IMR-90 (cell line): ENCODE measurements around the gene HAUS7. TPM values are rescaled to one million over a fixed set of nuclear protein-coding genes. Genes with fewer than 3 reads are reported as not detected.

ENCODE experiments used
- ATAC-seq: fragments of 200-7000 bp; cut with Tn5 transposase; 2 replicates; pipeline ENCODE4 v1.9.1; 2020; ENCODE audit warnings: low read depth, mild to moderate bottlenecking, moderate library complexity
- BruUV-seq: library from RNA; stranded (reverse); fragments of 400-500 nt; replicated peaks from 2 replicates; lab custom pipeline; 2021; lab: Mats Ljungman, UMichigan
- CTCF ChIA-PET: fragments of 300-600 bp; formaldehyde crosslinking; extraction: SDS; loops from one replicate; lab custom pipeline; 2021; ENCODE audit warnings: antibody characterized with exemption; lab: Yijun Ruan, JAX
- POLR2A ChIA-PET: fragments of 300-600 bp; sonication (Branson Sonifier 250); formaldehyde crosslinking; loops from one replicate; lab custom pipeline; 2022; ENCODE audit warnings: antibody characterized with exemption; ENCODE audit not compliant: unreplicated experiment; lab: Charles Lee
- DNase-seq: peaks from one replicate; pipeline ENCODE4 v3.0.0; 2013
- H2AFZ ChIP-seq: replicated peaks from 2 replicates; pipeline ENCODE3; 2013; ENCODE audit warnings: low read length, mild to moderate bottlenecking; ENCODE audit not compliant: poor library complexity
- H2AK5ac ChIP-seq: 2 replicates; pipeline ENCODE4 v1.6.1; 2013; ENCODE audit warnings: low read depth, low read length, inconsistent platforms
- H2AK9ac ChIP-seq: replicated peaks from 2 replicates; pipeline ENCODE3; 2013; ENCODE audit warnings: mild to moderate bottlenecking, low read depth, low read length, moderate library complexity; ENCODE audit not compliant: poor library complexity
- H2BK120ac ChIP-seq: 2 replicates; pipeline ENCODE4 v1.6.1; 2013; ENCODE audit warnings: low read depth, low read length, inconsistent platforms
- H2BK15ac ChIP-seq: 3 replicates; pipeline ENCODE4 v1.6.1; 2013; ENCODE audit warnings: low read depth, low read length, inconsistent platforms
- H2BK20ac ChIP-seq: 2 replicates; pipeline ENCODE4 v1.6.1; 2013; ENCODE audit warnings: low read depth, mild to moderate bottlenecking, inconsistent platforms, low read length, moderate library complexity
- H2BK5ac ChIP-seq: 2 replicates; pipeline ENCODE4 v1.6.1; 2013; ENCODE audit warnings: mild to moderate bottlenecking, low read depth, low read length, inconsistent platforms; ENCODE audit not compliant: poor library complexity, severe bottlenecking
- H3K14ac ChIP-seq: replicated peaks from 2 replicates; pipeline ENCODE4 v1.6.1; 2013; ENCODE audit warnings: low read depth, low read length, inconsistent platforms
- H3K18ac ChIP-seq: 2 replicates; pipeline ENCODE4 v1.6.1; 2013; ENCODE audit warnings: low read depth, low read length, control low read depth
- H3K23ac ChIP-seq: 2 replicates; pipeline ENCODE4 v1.6.1; 2013; ENCODE audit warnings: low read depth, low read length, inconsistent platforms
- H3K27ac ChIP-seq: 2 replicates; pipeline ENCODE4 v1.5.1; 2013; ENCODE audit warnings: mild to moderate bottlenecking, control low read depth, low read length; ENCODE audit not compliant: insufficient read depth
- H3K27me3 ChIP-seq: 2 replicates; pipeline ENCODE4 v1.6.1; 2013; ENCODE audit warnings: low read length; ENCODE audit not compliant: control insufficient read depth, insufficient read depth
- H3K36me3 ChIP-seq: 2 replicates; pipeline ENCODE4 v1.6.1; 2013; ENCODE audit warnings: low read length, mixed read lengths; ENCODE audit not compliant: control insufficient read depth, insufficient read depth
- H3K4ac ChIP-seq: 2 replicates; pipeline ENCODE4 v1.6.1; 2013; ENCODE audit warnings: low read depth, low read length, inconsistent platforms
- H3K4me1 ChIP-seq: 2 replicates; pipeline ENCODE4 v1.6.1; 2013; ENCODE audit warnings: low read length, mixed read lengths; ENCODE audit not compliant: control insufficient read depth, insufficient read depth
- H3K4me2 ChIP-seq: 2 replicates; pipeline ENCODE4 v1.6.1; 2013; ENCODE audit warnings: low read depth, mild to moderate bottlenecking, control low read depth, low read length, moderate library complexity
- H3K4me3 ChIP-seq: 2 replicates; pipeline ENCODE4 v1.5.1; 2013; ENCODE audit warnings: low read depth, mild to moderate bottlenecking, control low read depth, low read length, moderate library complexity; ENCODE audit not compliant: insufficient read depth
- H3K56ac ChIP-seq: 2 replicates; pipeline ENCODE4 v1.6.1; 2013; ENCODE audit warnings: low read length, inconsistent platforms; ENCODE audit not compliant: insufficient read depth; ENCODE audit errors: extremely low read depth
- H3K79me1 ChIP-seq, 2 experiments: 2 replicates each; pipeline ENCODE4 v1.6.1; 2013; ENCODE audit warnings: low read length in 2 of 2, inconsistent platforms in 1 of 2, low read depth in 1 of 2
- H3K9ac ChIP-seq: 2 replicates; pipeline ENCODE4 v1.6.1; 2013; ENCODE audit warnings: low read depth, low read length, control low read depth
- H3K9me1 ChIP-seq: 2 replicates; pipeline ENCODE4 v1.6.1; 2013; ENCODE audit warnings: low read length, inconsistent platforms; ENCODE audit not compliant: insufficient read depth
- H3K9me3 ChIP-seq: 2 replicates; pipeline ENCODE4 v1.6.1; 2013; ENCODE audit warnings: low read length; ENCODE audit not compliant: control insufficient read depth, insufficient read depth
- H4K20me1 ChIP-seq: 2 replicates; pipeline ENCODE4 v1.6.1; 2013; ENCODE audit warnings: low read length, inconsistent platforms; ENCODE audit not compliant: insufficient read depth
- H4K5ac ChIP-seq: 2 replicates; pipeline ENCODE4 v1.6.1; 2013; ENCODE audit warnings: mild to moderate bottlenecking, low read depth, low read length, control low read depth
- H4K8ac ChIP-seq, 2 experiments: 2 replicates each; pipeline ENCODE4 v1.6.1; 2013; ENCODE audit warnings: low read depth in 2 of 2, low read length in 2 of 2, control low read depth in 1 of 2, inconsistent platforms in 1 of 2
- H4K91ac ChIP-seq: 2 replicates; pipeline ENCODE4 v1.6.1; 2013; ENCODE audit warnings: low read depth, low read length, inconsistent platforms; ENCODE audit not compliant: insufficient read depth
- BHLHE40 ChIP-seq: fragments of 150-350 bp; IDR thresholded peaks from 2 replicates; pipeline ENCODE4 v1.6.1; 2016; ENCODE audit warnings: mild to moderate bottlenecking, low read depth, low read length
- CEBPB ChIP-seq: IDR thresholded peaks from 2 replicates; pipeline ENCODE4 v1.6.1; 2012; ENCODE audit warnings: low read depth, low read length, improper control_type of control experiment
- CHD1 ChIP-seq: IDR thresholded peaks from 2 replicates; pipeline ENCODE4 v1.6.1; 2012; ENCODE audit warnings: low read depth, low read length, improper control_type of control experiment
- FOS ChIP-seq: fragments of 150-350 bp; IDR thresholded peaks from 2 replicates; pipeline ENCODE4 v1.6.1; 2016; ENCODE audit warnings: low read depth, low read length
- MAFK ChIP-seq: IDR thresholded peaks from 2 replicates; pipeline ENCODE4 v1.6.1; 2012; ENCODE audit warnings: low read depth, low read length, improper control_type of control experiment
- MXI1 ChIP-seq: IDR thresholded peaks from 2 replicates; pipeline ENCODE4 v1.6.1; 2012; ENCODE audit warnings: low read depth, mild to moderate bottlenecking, low read length, moderate library complexity, borderline replicate concordance
- NFE2L2 ChIP-seq: fragments of 150-350 bp; IDR thresholded peaks from 2 replicates; pipeline ENCODE4 v1.6.1; 2016; ENCODE audit warnings: low read depth, mild to moderate bottlenecking, low read length
- POLR2A ChIP-seq: IDR thresholded peaks from 2 replicates; pipeline ENCODE4 v1.6.1; 2012; ENCODE audit warnings: mild to moderate bottlenecking, low read depth, low read length
- RFX5 ChIP-seq: IDR thresholded peaks from 2 replicates; pipeline ENCODE4 v1.8.0; 2012; ENCODE audit warnings: low read depth, mild to moderate bottlenecking, low read length, moderate library complexity
- SMC3 ChIP-seq: fragments of 150-350 bp; IDR thresholded peaks from 2 replicates; pipeline ENCODE4 v1.6.1; 2016; ENCODE audit warnings: low read depth, mild to moderate bottlenecking, antibody characterized with exemption, low read length, moderate library complexity
- USF2 ChIP-seq: fragments of 150-350 bp; IDR thresholded peaks from 2 replicates; pipeline ENCODE4 v1.6.1; 2017; ENCODE audit warnings: mild to moderate bottlenecking, antibody characterized with exemption, low read length, low read depth
- WGBS, 2 experiments: methylation state at CpG; one replicate each; pipeline versions ENCODE4 v1.1.5 to v1.1.7; 2013; ENCODE audit warnings: missing lambda C conversion rate in 2 of 2; ENCODE audit not compliant: insufficient read length in 1 of 2; ENCODE audit errors: extremely low coverage in 2 of 2; 5-methylcytosine and 5-hydroxymethylcytosine counted together
- dilution Hi-C: fragments of 300-500 bp; cut with HindIII; formaldehyde crosslinking; loops from one replicate; pipeline ENCODE4 v1.14.3; 2018; ENCODE audit warnings: low sequenced_read_pairs; ENCODE audit not compliant: unreplicated experiment
- in situ Hi-C: fragments of 300-500 bp; cut with MboI; formaldehyde crosslinking; loops from 3 replicates; pipeline ENCODE4 v1.14.3; 2019; ENCODE audit warnings: low sequenced_read_pairs, inconsistent platforms, mixed read lengths
- intact Hi-C: fragments of 100-400 bp; cut with micrococcal nuclease; formaldehyde crosslinking; loops from 2 replicates; pipeline ENCODE4 v1.10.0; 2022
- polyA plus RNA-seq, 3 experiments: library from polyadenylated mRNA; depleted of rRNA; stranded (reverse); fragments of >200 nt; gene quantifications; 2 replicates each; pipeline ENCODE4 v1.2.3, GENCODE V29; 2012; ENCODE audit warnings: low replicate concordance in 1 of 3
- total RNA-seq: library from RNA; depleted of rRNA; stranded (reverse); fragments of >200 nt; gene quantifications from 2 replicates; pipeline ENCODE4 v1.2.3, GENCODE V29; 2012
- TF ChIP-seq, protein P1 (sequence below): conservative IDR thresholded peaks from 2 replicates; pipeline ENCODE4 v1.5.1; 2012; ENCODE audit warnings: mild to moderate bottlenecking, low read depth, low read length, improper control_type of control experiment

Gene HAUS7
- total and polyA plus RNA-seq, 2 of the 4 experiments (the other 2 are of a cell fraction) = 10.8 to 25.9 TPM

DNA sequence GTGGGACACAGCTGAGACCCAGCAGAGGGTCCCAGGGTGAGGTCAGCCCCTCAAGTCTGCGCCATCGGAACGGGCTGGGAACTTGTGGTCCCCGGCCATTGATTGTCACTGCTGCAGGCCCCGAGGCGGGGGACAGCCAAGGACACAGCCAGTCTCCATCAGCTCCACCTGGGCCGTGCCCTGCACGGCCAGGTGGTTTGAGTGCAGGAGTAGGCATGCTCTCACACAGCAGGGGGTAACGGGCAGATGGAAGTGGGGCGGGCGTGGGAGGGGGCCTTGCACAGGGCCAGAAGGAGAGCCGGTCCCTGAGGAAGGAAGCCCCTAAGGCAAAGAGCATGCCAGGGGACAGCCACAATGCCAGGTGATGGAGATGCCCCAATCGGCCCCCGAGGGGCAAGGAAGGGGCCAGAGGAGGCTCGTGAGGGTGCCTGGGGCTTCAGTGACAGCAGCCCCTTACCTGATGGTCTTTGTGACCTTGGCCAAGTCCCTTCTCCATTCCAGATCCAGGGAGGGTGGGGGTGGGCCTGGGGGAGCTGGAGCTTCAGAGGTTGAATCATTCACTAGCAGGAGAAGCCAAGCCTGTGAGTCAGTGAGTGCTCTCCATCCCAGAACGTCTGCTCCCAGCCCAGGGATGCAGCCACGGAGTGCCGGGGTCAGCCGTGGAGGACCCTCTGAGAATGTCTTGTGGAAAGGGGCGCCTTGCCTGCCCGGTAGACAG is 49.4 kb upstream of the HAUS7 start:
- Histone ChIP-seq H3K4ac (no peak overlapping the region), H3K27me3 (peaks cover 30% of the 10 kb centered on the region), H3K9me3 (no peaks in the 10 kb centered on the region; the same call in 1 of the 2 replicates), H3K27ac (no peak overlapping the region), H4K91ac (no peak overlapping the region), H3K18ac (no peak overlapping the region), H2AFZ (no peak overlapping the region), H4K5ac (no peak overlapping the region), H3K36me3 (no peaks in the 10 kb centered on the region), H3K79me1 (no peaks in the 10 kb centered on the region), H3K9me1 (no peaks in the 10 kb centered on the region; the same call in 1 of the 2 replicates), H4K20me1 (no peaks in the 10 kb centered on the region), H2AK5ac (no peak overlapping the region), H2AK9ac (no peak overlapping the region), H2BK120ac (no peak overlapping the region), H2BK20ac (no peak overlapping the region), H3K23ac (no peak overlapping the region), H3K4me2 (0 out of 2 replicates have a peak overlapping the region, but pooled peaks have one; percentile 24), H4K8ac (no peak overlapping the region), H2BK15ac (no peak overlapping the region), H3K4me1 (peaks cover 2% of the 10 kb centered on the region; the same call in 1 of the 2 replicates), H3K4me3 (no peak overlapping the region), H3K9ac (no peak overlapping the region), H3K56ac (no peak overlapping the region), H2BK5ac (no peak overlapping the region), H3K14ac (no peak overlapping the region)
- POLR2A ChIA-PET = no interaction called here
- CTCF ChIA-PET = no interaction called here
- in situ Hi-C loops (no loop called here), intact Hi-C loops (loop anchor here (2.0 kb wide), 1 partner anchor 79 kb away; the partner anchor contains the start of gene CCNQ), dilution Hi-C loops (no loop called here)
- WGBS, 2 experiments = 48% methylated on average over 5 of the region's 21 CpGs; no CpG with 5 or more reads in 1 of the 2 experiments
- peak; percentile 55 for DNase-seq
- ATAC-seq = peak; percentile 84
- no peak for TF ChIP-seq NFE2L2
- no peak for TF ChIP-seq CHD1
- no peak for TF ChIP-seq POLR2A
- no peak for TF ChIP-seq MXI1
- TF ChIP-seq, protein P1, sequence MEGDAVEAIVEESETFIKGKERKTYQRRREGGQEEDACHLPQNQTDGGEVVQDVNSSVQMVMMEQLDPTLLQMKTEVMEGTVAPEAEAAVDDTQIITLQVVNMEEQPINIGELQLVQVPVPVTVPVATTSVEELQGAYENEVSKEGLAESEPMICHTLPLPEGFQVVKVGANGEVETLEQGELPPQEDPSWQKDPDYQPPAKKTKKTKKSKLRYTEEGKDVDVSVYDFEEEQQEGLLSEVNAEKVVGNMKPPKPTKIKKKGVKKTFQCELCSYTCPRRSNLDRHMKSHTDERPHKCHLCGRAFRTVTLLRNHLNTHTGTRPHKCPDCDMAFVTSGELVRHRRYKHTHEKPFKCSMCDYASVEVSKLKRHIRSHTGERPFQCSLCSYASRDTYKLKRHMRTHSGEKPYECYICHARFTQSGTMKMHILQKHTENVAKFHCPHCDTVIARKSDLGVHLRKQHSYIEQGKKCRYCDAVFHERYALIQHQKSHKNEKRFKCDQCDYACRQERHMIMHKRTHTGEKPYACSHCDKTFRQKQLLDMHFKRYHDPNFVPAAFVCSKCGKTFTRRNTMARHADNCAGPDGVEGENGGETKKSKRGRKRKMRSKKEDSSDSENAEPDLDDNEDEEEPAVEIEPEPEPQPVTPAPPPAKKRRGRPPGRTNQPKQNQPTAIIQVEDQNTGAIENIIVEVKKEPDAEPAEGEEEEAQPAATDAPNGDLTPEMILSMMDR = no peak
- TF ChIP-seq BHLHE40 = no peak
- TF ChIP-seq FOS = no peak
- no peak for TF ChIP-seq MAFK
- no peak for TF ChIP-seq RFX5
- no peak for TF ChIP-seq SMC3
- no peak for TF ChIP-seq USF2
- no peak for TF ChIP-seq CEBPB
- BruUV-seq = no TSS peak
